Measurements from ENCODE around the gene INO80C. TPM values are rescaled to one million over a fixed set of nuclear protein-coding genes. Genes with fewer than 3 reads are reported as not detected.

Gene INO80C
- total RNA-seq, 1 experiment from 2014 or later, result 51.1 TPM

DNA sequence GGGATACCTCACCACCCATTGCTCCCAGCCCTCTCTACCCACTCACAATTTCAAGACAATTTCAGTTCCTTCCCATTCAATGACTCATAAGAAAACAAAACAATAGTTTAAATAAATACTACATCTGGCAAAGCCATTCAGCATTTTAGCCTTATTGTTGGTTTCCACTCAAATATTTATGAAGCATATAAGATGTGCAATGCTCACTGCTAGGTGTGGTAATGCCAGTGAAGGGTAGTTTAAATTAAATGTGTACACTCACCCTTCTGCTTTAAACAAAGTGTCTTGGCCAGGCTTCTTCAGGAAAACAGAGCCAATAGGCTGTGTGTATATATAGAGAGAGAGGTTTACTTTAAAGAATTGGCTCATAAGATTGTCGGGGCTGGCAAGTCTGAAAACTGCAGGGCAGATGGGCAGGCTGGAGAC lies 37.0 kb downstream of the INO80C start:
- Mint-ChIP-seq H3K9me3 (no peaks in the 10 kb centered on the region), H3K36me3 (ENCODE audit: insufficient read depth in 1 of 3, low read depth in 3 of 3) (no peaks in the 10 kb centered on the region; a peak in 2 of 7 replicates), H3K4me3 (no peak overlapping the region), H3K4me1 (peaks cover 13 to 18% of the 10 kb centered on the region in 2 experiments), H3K27me3 (ENCODE audit: low read depth) (no peaks in the 10 kb centered on the region), H3K27ac (no peak overlapping the region)
- Histone ChIP-seq H2AK5ac (ENCODE audit: insufficient read length, low read length) (no peak overlapping the region), H3K9me3 (ENCODE audit: control insufficient read depth, low read depth, low read length) (no peaks in the 10 kb centered on the region), H3K4ac (ENCODE audit: low read depth, low read length) (no peak overlapping the region), H3K14ac (ENCODE audit: insufficient read depth, low read length) (no peak overlapping the region), H2BK5ac (ENCODE audit: insufficient read length, low read length) (no peak overlapping the region), H3K18ac (ENCODE audit: insufficient read length, low read depth, low read length) (no peak overlapping the region), H2BK120ac (ENCODE audit: low read depth, low read length, poor library complexity, severe bottlenecking) (no peak overlapping the region), H3K4me1 (ENCODE audit: insufficient read depth, low read length) (peaks cover 7% of the 10 kb centered on the region; the same call in 1 of the 2 replicates), H2BK20ac (ENCODE audit: low read depth, low read length, poor library complexity, severe bottlenecking) (no peak overlapping the region), H3K56ac (ENCODE audit: insufficient read length, low read depth, low read length) (no peak overlapping the region), H3T11ph (ENCODE audit: low read length) (no peak overlapping the region), H3K4me2 (ENCODE audit: insufficient read depth, insufficient read length, low read length) (no peak overlapping the region), H4K8ac (replicated peaks; ENCODE audit: insufficient read length, low read depth, low read length) (no peak overlapping the region), H2AFZ (ENCODE audit: low read length) (no peak overlapping the region), H2BK15ac (ENCODE audit: low read depth, low read length) (no peak overlapping the region), H3K23me2 (ENCODE audit: insufficient read length, low read depth, low read length, poor library complexity, severe bottlenecking) (no peaks in the 10 kb centered on the region), H3K79me2 (ENCODE audit: insufficient read depth, low read length) (no peaks in the 10 kb centered on the region), H3K79me1 (ENCODE audit: insufficient read depth, low read depth, low read length, poor library complexity, severe bottlenecking) (no peaks in the 10 kb centered on the region), H3K27me3 (ENCODE audit: insufficient read depth, low read length) (no peaks in the 10 kb centered on the region), H4K5ac (ENCODE audit: insufficient read length, low read depth, low read length) (no peak overlapping the region), H4K20me1 (ENCODE audit: control insufficient read depth, insufficient read depth, insufficient read length) (no peaks in the 10 kb centered on the region), H3K27ac (ENCODE audit: insufficient read length, low read depth, low read length) (no peak overlapping the region), H3K9ac (ENCODE audit: extremely low read depth, insufficient read length, low read length) (no peak overlapping the region), H3K23ac (ENCODE audit: insufficient read length, low read depth, low read length) (no peak overlapping the region), H2BK12ac (ENCODE audit: insufficient read length, low read depth, low read length) (no peak overlapping the region), H4K91ac (ENCODE audit: insufficient read length, low read depth, low read length) (no peak overlapping the region)
- WGBS (ENCODE audit: extremely low coverage, insufficient read length, low lambda C conversion rate), result no CpG with 5 or more reads among the region's 1 CpG
- no peak for DNase-seq
- TF ChIP-seq, protein P1, sequence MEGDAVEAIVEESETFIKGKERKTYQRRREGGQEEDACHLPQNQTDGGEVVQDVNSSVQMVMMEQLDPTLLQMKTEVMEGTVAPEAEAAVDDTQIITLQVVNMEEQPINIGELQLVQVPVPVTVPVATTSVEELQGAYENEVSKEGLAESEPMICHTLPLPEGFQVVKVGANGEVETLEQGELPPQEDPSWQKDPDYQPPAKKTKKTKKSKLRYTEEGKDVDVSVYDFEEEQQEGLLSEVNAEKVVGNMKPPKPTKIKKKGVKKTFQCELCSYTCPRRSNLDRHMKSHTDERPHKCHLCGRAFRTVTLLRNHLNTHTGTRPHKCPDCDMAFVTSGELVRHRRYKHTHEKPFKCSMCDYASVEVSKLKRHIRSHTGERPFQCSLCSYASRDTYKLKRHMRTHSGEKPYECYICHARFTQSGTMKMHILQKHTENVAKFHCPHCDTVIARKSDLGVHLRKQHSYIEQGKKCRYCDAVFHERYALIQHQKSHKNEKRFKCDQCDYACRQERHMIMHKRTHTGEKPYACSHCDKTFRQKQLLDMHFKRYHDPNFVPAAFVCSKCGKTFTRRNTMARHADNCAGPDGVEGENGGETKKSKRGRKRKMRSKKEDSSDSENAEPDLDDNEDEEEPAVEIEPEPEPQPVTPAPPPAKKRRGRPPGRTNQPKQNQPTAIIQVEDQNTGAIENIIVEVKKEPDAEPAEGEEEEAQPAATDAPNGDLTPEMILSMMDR (conservative IDR thresholded peaks at IDR 0.05), result no peak
